ENCODE measurements around the gene CES3.

CES3 gene

GRCh38 chr16:67006930-67007658 lies 46.0 kb downstream of the CES3 start:
- no peak overlapping the region for H3K4me3 ChIP-seq (ENCODE audit: low read depth, low read length)
- ChIA-PET CTCF (interaction anchor here (0.6 to 2.2 kb wide), 7 partner anchors 11 to 148 kb away, joined by 3 to 10 read pairs (median 3); no protein-coding TSS in a partner anchor), POLR2A (no interaction called here)
- no peak overlapping the region for H3K27ac ChIP-seq (ENCODE audit: extremely low read depth, low read depth, low read length)
- TF ChIP-seq ZNF121 (tag by site-specific recombination; IDR thresholded peaks at IDR 0.05): no peak
- peak; percentile 64 for TF ChIP-seq EGR2 (tag by site-specific recombination; IDR thresholded peaks at IDR 0.05; ENCODE audit: low read depth)
- TF ChIP-seq PRDM10 (tag by site-specific recombination; IDR thresholded peaks at IDR 0.05): 0 out of 2 replicates have a peak, but pooled peaks have one; percentile 10
- peak; percentile 67 for TF ChIP-seq ZFHX2 (tag by site-specific recombination; conservative IDR thresholded peaks at IDR 0.05)
- TF ChIP-seq PRDM1 (tag by site-specific recombination; IDR thresholded peaks at IDR 0.05): 0 out of 2 replicates have a peak, but pooled peaks have one; percentile 34
- TF ChIP-seq GLIS1 (tag by site-specific recombination; IDR thresholded peaks at IDR 0.05): peak; percentile 37
- TF ChIP-seq KLF8 (tag by site-specific recombination; IDR thresholded peaks at IDR 0.05): no peak
- TF ChIP-seq KLF1 (tag by site-specific recombination; IDR thresholded peaks at IDR 0.05): peak; percentile 47; the same call in 1 of the 2 replicates
- TF ChIP-seq YY1 (tag by site-specific recombination; IDR thresholded peaks at IDR 0.05): no peak
- TF ChIP-seq SP7 (tag by site-specific recombination; IDR thresholded peaks at IDR 0.05): 0 out of 2 replicates have a peak, but pooled peaks have one; percentile 41
- 0 out of 2 replicates have a peak, but pooled peaks have one; percentile 12 for TF ChIP-seq ZBTB20 (tag by site-specific recombination; IDR thresholded peaks at IDR 0.05)
- TF ChIP-seq SETDB1 (IDR thresholded peaks at IDR 0.05; ENCODE audit: insufficient read length, low read length): no peak
- no peaks in the 10 kb centered on the region for H3K9me3 ChIP-seq (ENCODE audit: control insufficient read depth, insufficient read depth, low read depth, low read length)
- H3K4me1 ChIP-seq (ENCODE audit: control insufficient read depth, insufficient read depth, low read length): no peaks in the 10 kb centered on the region
- H3K36me3 ChIP-seq (ENCODE audit: control insufficient read depth in 2 of 2, insufficient read depth in 1 of 2, low read length in 2 of 2): no peaks in the 10 kb centered on the region

- peak; percentile 42; the same call in 1 of the 2 replicates for TF ChIP-seq ZNF10 (tag by site-specific recombination; IDR thresholded peaks at IDR 0.05)
- TF ChIP-seq ZNF776 (tag by site-specific recombination; IDR thresholded peaks at IDR 0.05; ENCODE audit: borderline replicate concordance): peak; percentile 20; the same call in 1 of the 2 replicates
- TF ChIP-seq ZNF146 (tag by site-specific recombination; IDR thresholded peaks at IDR 0.05): no peak
- TF ChIP-seq ZNF184 (tag by site-specific recombination; IDR thresholded peaks at IDR 0.05): no peak
- TF ChIP-seq ZNF624 (tag by site-specific recombination; IDR thresholded peaks at IDR 0.05): no peak
- Histone ChIP-seq H3K27ac (ENCODE audit: extremely low read depth, low read depth, low read length) (no peak overlapping the region), H3K4me3 (ENCODE audit: low read depth, low read length) (no peak overlapping the region), H3K4me1 (ENCODE audit: control insufficient read depth, insufficient read depth, low read length) (no peaks in the 10 kb centered on the region; the same call in 1 of the 2 replicates), H3K9me3 (ENCODE audit: control insufficient read depth, insufficient read depth, low read depth, low read length) (no peaks in the 10 kb centered on the region), H3K36me3 (ENCODE audit: control insufficient read depth in 2 of 2, insufficient read depth in 1 of 2, low read length in 2 of 2) (no peaks in the 10 kb centered on the region)
- POLR2A ChIA-PET: no interaction called here
- CTCF ChIA-PET: interaction anchor here (0.8 to 1.7 kb wide), 4 partner anchors 8 to 136 kb away, joined by 3 to 10 read pairs (median 6); partner anchors contain the start of gene CES3
These were observed 48.1 kb downstream of the CES3 start for GRCh38 chr16:67009158-67009557.

GRCh38 chr16:67011274-67011673 lies 50.2 kb downstream of the CES3 start:
- H3K4me3 ChIP-seq (ENCODE audit: low read depth, low read length): no peak overlapping the region
- H3K4me1 ChIP-seq (ENCODE audit: control insufficient read depth, insufficient read depth, low read length): no peaks in the 10 kb centered on the region; the same call in 1 of the 2 replicates
- ChIA-PET POLR2A (no interaction called here), CTCF (interaction anchor here (0.7 to 13.3 kb wide), 3 partner anchors 20 to 144 kb away, joined by 3 to 155 read pairs (median 5); no protein-coding TSS in a partner anchor)
- H3K9me3 ChIP-seq (ENCODE audit: control insufficient read depth, insufficient read depth, low read depth, low read length): no peaks in the 10 kb centered on the region
- H3K36me3 ChIP-seq (ENCODE audit: control insufficient read depth in 2 of 2, insufficient read depth in 1 of 2, low read length in 2 of 2): no peaks in the 10 kb centered on the region
- H3K27ac ChIP-seq (ENCODE audit: extremely low read depth, low read depth, low read length): no peak overlapping the region
- no peak for TF ChIP-seq ZNF350 (tag by site-specific recombination; IDR thresholded peaks at IDR 0.05)
- no peak for TF ChIP-seq GLIS1 (tag by site-specific recombination; IDR thresholded peaks at IDR 0.05)
- TF ChIP-seq ZNF654 (tag by site-specific recombination; IDR thresholded peaks at IDR 0.05; ENCODE audit: low read depth): no peak
- TF ChIP-seq ZNF645 (tag by site-specific recombination; IDR thresholded peaks at IDR 0.05): no peak
- TF ChIP-seq HOXC10 (CRISPR knock-in tag; IDR thresholded peaks at IDR 0.05): no peak
- no peak for TF ChIP-seq ZNF214 (tag by site-specific recombination; IDR thresholded peaks at IDR 0.05; ENCODE audit: borderline replicate concordance)
- no peak for TF ChIP-seq ZBTB10 (tag by site-specific recombination; IDR thresholded peaks at IDR 0.05)
- TF ChIP-seq ZNF121 (tag by site-specific recombination; IDR thresholded peaks at IDR 0.05): no peak
- TF ChIP-seq ZNF501 (tag by site-specific recombination; IDR thresholded peaks at IDR 0.05): no peak

Data from HEK293 (cell line).